Measurements from ENCODE around the gene HUWE1.

Gene HUWE1

GRCh38 chrX:53486285-53486684 lies 200.2 kb downstream of the HUWE1 start:
- no peak for DNase-seq

GRCh38 chrX:53483838-53484405 lies 202.6 kb downstream of the HUWE1 start:
- no peak for DNase-seq

GRCh38 chrX:53483416-53483815 lies 203.1 kb downstream of the HUWE1 start:
- DNase-seq, result no peak
